Fibroblast of villous mesenchyme (primary cell): Measurements from ENCODE around the gene TNFRSF21. TPM values are rescaled to one million over a fixed set of nuclear protein-coding genes. Genes with fewer than 3 reads are reported as not detected.
"Not testable (repeated sequence)": the region's sequence is repeated elsewhere in the genome, so short reads cannot be mapped to it uniquely, and the experiment has no call there.

Experiments used
- DNase-seq: peaks from one replicate; pipeline ENCODE4 v3.0.0-alpha.2; 2010; ENCODE audit warnings: low read depth
- H3K4me3 ChIP-seq: 2 replicates; pipeline ENCODE4 v1.5.1; 2011; ENCODE audit warnings: low read depth, mild to moderate bottlenecking, low read length
- CTCF ChIP-seq: IDR thresholded peaks from 2 replicates; pipeline ENCODE4 v1.5.1; 2012; ENCODE audit warnings: low read depth, mild to moderate bottlenecking, low read length; ENCODE audit not compliant: insufficient read depth
- total RNA-seq: library from RNA; depleted of rRNA; stranded (reverse); fragments of >200 nt; gene quantifications from 2 replicates; pipeline ENCODE4 v1.2.3, GENCODE V29; 2012

The TNFRSF21 gene
- total RNA-seq, 1 donor: 43.2 TPM

GRCh38 chr6:47323887-47324286 lies 14.2 kb upstream of the TNFRSF21 start:
- no peak overlapping the region for H3K4me3 ChIP-seq
- DNase-seq: no peak
- TF ChIP-seq CTCF: no peak

- no peak overlapping the region for H3K4me3 ChIP-seq
- no peak for DNase-seq
- no peak for TF ChIP-seq CTCF
Measured at GRCh38 chr6:47323321-47323720, 13.6 kb upstream of the TNFRSF21 start.

- H3K4me3 ChIP-seq: no peak overlapping the region
- DNase-seq: no peak
- TF ChIP-seq CTCF: no peak
Measured at GRCh38 chr6:47321577-47321976, 11.9 kb upstream of the TNFRSF21 start.

GRCh38 chr6:47319867-47320266 lies 10.2 kb upstream of the TNFRSF21 start:
- DNase-seq: no peak
- TF ChIP-seq CTCF: no peak
- no peak overlapping the region for H3K4me3 ChIP-seq

GRCh38 chr6:47319382-47319781 lies 9.7 kb upstream of the TNFRSF21 start:
- no peak for DNase-seq
- no peak overlapping the region for H3K4me3 ChIP-seq
- no peak for TF ChIP-seq CTCF

- no peak for TF ChIP-seq CTCF
- no peak overlapping the region for H3K4me3 ChIP-seq
- DNase-seq: no peak
Measured at GRCh38 chr6:47318236-47318989, 8.7 kb upstream of the TNFRSF21 start.

- not testable (repeated sequence) for DNase-seq, H3K4me3 ChIP-seq
Measured at GRCh38 chr6:47315181-47315580, 5.5 kb upstream of the TNFRSF21 start.
